Measurements from ENCODE around the gene BAMBI. TPM values are rescaled to one million over a fixed set of nuclear protein-coding genes. Genes with fewer than 3 reads are reported as not detected.

Gene BAMBI
- total and polyA plus RNA-seq, 10 of the 15 experiments (the other 5 are each of a cell fraction or from before 2014, with no cell fraction given): 0.03 to 0.18 (median 0.09) TPM; not detected in 6

GRCh38 chr10:28710202-28710886, 33.0 kb downstream of the BAMBI start (continued):
- TF ChIP-seq NFIC (IDR thresholded peaks at IDR 0.05; ENCODE audit: low read depth, low read length): no peak
- TF ChIP-seq SPI1 (IDR thresholded peaks at IDR 0.05; ENCODE audit: borderline replicate concordance, insufficient read depth, low read depth, low read length): no peak
- TF ChIP-seq SMC3 (IDR thresholded peaks at IDR 0.05; ENCODE audit: borderline replicate concordance, low read length): no peak
- no peak for TF ChIP-seq RCOR1 (conservative IDR thresholded peaks at IDR 0.05; ENCODE audit: low read depth, low read length)
- no peak for TF ChIP-seq JUNB (IDR thresholded peaks at IDR 0.05)
- no peak for TF ChIP-seq FOS (IDR thresholded peaks at IDR 0.05; ENCODE audit: borderline replicate concordance, extremely low read depth, insufficient read length)
- TF ChIP-seq PBX3 (IDR thresholded peaks at IDR 0.05; ENCODE audit: insufficient replicate concordance, low read depth, low read length): no peak
- TF ChIP-seq HDAC2 (IDR thresholded peaks at IDR 0.05): no peak

- Histone ChIP-seq H3K4me3 (no peak overlapping the region), H4K20me1 (ENCODE audit: control insufficient read depth, insufficient read depth) (no peaks in the 10 kb centered on the region), H3K9ac (ENCODE audit: control insufficient read depth, insufficient read depth, low read length) (no peak overlapping the region), H3K27me3 (replicated peaks in 1 of 2; ENCODE audit: control insufficient read depth in 2 of 2, insufficient read depth in 2 of 2, low read length in 1 of 2) (no peaks in the 10 kb centered on the region), H3K27ac (ENCODE audit: control insufficient read depth, insufficient read depth) (no peak overlapping the region), H3K9me3 (replicated peaks; ENCODE audit: control insufficient read depth, insufficient read depth, low read length) (no peaks in the 10 kb centered on the region), H3K4me2 (ENCODE audit: control insufficient read depth, insufficient read depth) (no peak overlapping the region), H3K36me3 (ENCODE audit: control insufficient read depth in 2 of 2, insufficient read depth in 2 of 2, low read length in 1 of 2) (no peaks in the 10 kb centered on the region), H3K79me2 (ENCODE audit: control insufficient read depth, insufficient read depth, low read length) (no peaks in the 10 kb centered on the region), H2AFZ (ENCODE audit: control insufficient read depth, low read depth, low read length) (no peak overlapping the region), H3K4me1 (ENCODE audit: control insufficient read depth, insufficient read depth, low read length) (no peaks in the 10 kb centered on the region)
- 0% methylated on average over 1 of the region's 1 CpG for WGBS (ENCODE audit: insufficient coverage, insufficient replicate concordance, low lambda C conversion rate, missing lambda C conversion rate)
- ATAC-seq: no peak
- in situ Hi-C loops (cut with MboI) (no loop called here), intact Hi-C loops (cut with micrococcal nuclease; ENCODE audit: unreplicated experiment) (no loop called here)
- RAD21 ChIA-PET (ENCODE audit: unreplicated experiment): no interaction called here
- no peak for DNase-seq (ENCODE audit: low read depth, low spot score)
- TF ChIP-seq EGR1 (IDR thresholded peaks at IDR 0.05; ENCODE audit: borderline replicate concordance in 1 of 2, low read depth in 2 of 2, low read length in 2 of 2) (no peak), ZNF24 (IDR thresholded peaks at IDR 0.05) (no peak), DPF2 (IDR thresholded peaks at IDR 0.05) (no peak), ZBTB33 (IDR thresholded peaks at IDR 0.05) (no peak), ZBTB40 (IDR thresholded peaks at IDR 0.05; ENCODE audit: borderline replicate concordance) (no peak)
- no TSS peak for BruUV-seq (replicated peaks)
- POLR2A ChIA-PET: interaction anchor here (0.7 kb wide), 1 partner anchor 350 kb away, joined by 3 read pairs; no protein-coding TSS in a partner anchor
- CTCF ChIA-PET: no interaction called here
- no peak for FAIRE-seq
- SMC1A ChIA-PET (ENCODE audit: uncharacterized antibody, unreplicated experiment): no interaction called here
Observed at GRCh38 chr10:28711041-28711440, 33.7 kb downstream of the BAMBI start.

Data from GM12878 (cell line).